SK-N-SH treated with all-trans-retinoic acid at 6 μM for 48 hours (cell line): ENCODE data around the gene SF3B5.

ENCODE experiments used
- ATAC-seq: fragments of 200-7000 bp; cut with Tn5 transposase; 3 replicates; pipeline ENCODE4 v1.9.1; 2020; ENCODE audit warnings: mild to moderate bottlenecking, moderate library complexity
- ARNTL ChIP-seq: fragments of 450-650 bp; formaldehyde crosslinking; IDR thresholded peaks from 2 replicates; pipeline ENCODE4 v1.5.0; 2020; ENCODE audit warnings: low read depth, mild to moderate bottlenecking, moderate library complexity, borderline replicate concordance
- BACH2 ChIP-seq: fragments of 250-450 bp; sonication (Bioruptor Pico); IDR thresholded peaks from 2 replicates; pipeline ENCODE4 v1.9.0; 2021; ENCODE audit warnings: mild to moderate bottlenecking, borderline replicate concordance
- CSDC2 ChIP-seq: fragments of 250-450 bp; sonication (Bioruptor Pico); IDR thresholded peaks from 2 replicates; pipeline ENCODE4 v1.5.0; 2020; ENCODE audit warnings: mild to moderate bottlenecking, moderate library complexity
- ESRRG ChIP-seq: fragments of 250-450 bp; sonication (Bioruptor Pico); IDR thresholded peaks from 2 replicates; pipeline ENCODE4 v1.6.1; 2021; ENCODE audit warnings: mild to moderate bottlenecking
- GLIS3 ChIP-seq: fragments of 250-450 bp; sonication (Bioruptor Pico); IDR thresholded peaks from 2 replicates; pipeline ENCODE4 v1.5.0; 2020; ENCODE audit warnings: mild to moderate bottlenecking, moderate library complexity
- ISL1 ChIP-seq: fragments of 250-450 bp; sonication (Bioruptor Pico); IDR thresholded peaks from 2 replicates; pipeline ENCODE4 v2.1.2; 2022; ENCODE audit warnings: mild to moderate bottlenecking, moderate library complexity
- OSR1 ChIP-seq: fragments of 250-450 bp; sonication (Bioruptor Pico); IDR thresholded peaks from 2 replicates; pipeline ENCODE4 v1.8.0; 2022; ENCODE audit warnings: moderate library complexity, mild to moderate bottlenecking, inconsistent platforms
- PPARA ChIP-seq: fragments of 250-450 bp; sonication (Bioruptor Pico); IDR thresholded peaks from 2 replicates; pipeline ENCODE4 v1.5.0; 2020; ENCODE audit warnings: mild to moderate bottlenecking, borderline replicate concordance
- RARB ChIP-seq: fragments of 250-450 bp; sonication (Bioruptor Pico); IDR thresholded peaks from 2 replicates; pipeline ENCODE4 v1.8.0; 2021; ENCODE audit warnings: mild to moderate bottlenecking, moderate library complexity
- SNAI2 ChIP-seq: fragments of 250-450 bp; sonication (Bioruptor Pico); IDR thresholded peaks from 2 replicates; pipeline ENCODE4 v1.5.0; 2020; ENCODE audit warnings: mild to moderate bottlenecking, moderate library complexity
- TCF4 ChIP-seq: fragments of 250-450 bp; sonication (Bioruptor Pico); IDR thresholded peaks from 2 replicates; pipeline ENCODE4 v1.8.0; 2021; ENCODE audit warnings: mild to moderate bottlenecking, moderate library complexity, borderline replicate concordance
- TOX ChIP-seq: fragments of 250-450 bp; sonication (Bioruptor Pico); IDR thresholded peaks from 2 replicates; pipeline ENCODE4 v1.8.0; 2021; ENCODE audit warnings: mild to moderate bottlenecking, moderate library complexity, borderline replicate concordance
- ZC3H10 ChIP-seq: fragments of 250-450 bp; sonication (Bioruptor Pico); IDR thresholded peaks from 2 replicates; pipeline ENCODE4 v1.5.1; 2021; ENCODE audit warnings: mild to moderate bottlenecking, moderate library complexity
- ZFP3 ChIP-seq: fragments of 250-450 bp; sonication (Bioruptor Pico); IDR thresholded peaks from 2 replicates; pipeline ENCODE4 v1.5.0; 2020; ENCODE audit warnings: mild to moderate bottlenecking, moderate library complexity
- ZFP30 ChIP-seq: fragments of 450-650 bp; formaldehyde crosslinking; IDR thresholded peaks from 2 replicates; pipeline ENCODE4 v1.5.0; 2022; ENCODE audit warnings: mild to moderate bottlenecking, moderate library complexity
- ZNF565 ChIP-seq: fragments of 450-650 bp; formaldehyde crosslinking; conservative IDR thresholded peaks from 2 replicates; pipeline ENCODE4 v1.5.0; 2020; ENCODE audit warnings: low read depth, mild to moderate bottlenecking, moderate library complexity
- ZNF70 ChIP-seq: fragments of 450-650 bp; formaldehyde crosslinking; IDR thresholded peaks from 2 replicates; pipeline ENCODE4 v1.5.0; 2020; ENCODE audit warnings: mild to moderate bottlenecking, moderate library complexity
- ZNF8 ChIP-seq: fragments of 450-650 bp; formaldehyde crosslinking; IDR thresholded peaks from 2 replicates; pipeline ENCODE4 v1.5.0; 2020; ENCODE audit warnings: mild to moderate bottlenecking, moderate library complexity
- TF ChIP-seq, protein P1 (sequence below): fragments of 250-450 bp; sonication (Bioruptor Pico); IDR thresholded peaks from 2 replicates; pipeline ENCODE4 v1.5.1; 2020; ENCODE audit warnings: low read depth, mild to moderate bottlenecking, moderate library complexity
- TF ChIP-seq, protein P2 (sequence below): fragments of 250-450 bp; sonication (Bioruptor Pico); IDR thresholded peaks from 2 replicates; pipeline ENCODE4 v1.5.1; 2021; ENCODE audit warnings: mild to moderate bottlenecking, moderate library complexity
- TF ChIP-seq, protein P3 (sequence below): fragments of 250-450 bp; sonication (Bioruptor Pico); IDR thresholded peaks from 2 replicates; pipeline ENCODE4 v1.8.0; 2021; ENCODE audit warnings: low read depth, mild to moderate bottlenecking, moderate library complexity, borderline replicate concordance
- TF ChIP-seq, protein P4 (sequence below): fragments of 250-450 bp; sonication (Bioruptor Pico); IDR thresholded peaks from 2 replicates; pipeline ENCODE4 v1.5.0; 2020; ENCODE audit warnings: mild to moderate bottlenecking, moderate library complexity
- TF ChIP-seq, protein P5 (sequence below): fragments of 250-450 bp; sonication (Bioruptor Pico); IDR thresholded peaks from 2 replicates; pipeline ENCODE4 v1.8.0; 2020; ENCODE audit warnings: mild to moderate bottlenecking, moderate library complexity, borderline replicate concordance

SF3B5 gene

DNA sequence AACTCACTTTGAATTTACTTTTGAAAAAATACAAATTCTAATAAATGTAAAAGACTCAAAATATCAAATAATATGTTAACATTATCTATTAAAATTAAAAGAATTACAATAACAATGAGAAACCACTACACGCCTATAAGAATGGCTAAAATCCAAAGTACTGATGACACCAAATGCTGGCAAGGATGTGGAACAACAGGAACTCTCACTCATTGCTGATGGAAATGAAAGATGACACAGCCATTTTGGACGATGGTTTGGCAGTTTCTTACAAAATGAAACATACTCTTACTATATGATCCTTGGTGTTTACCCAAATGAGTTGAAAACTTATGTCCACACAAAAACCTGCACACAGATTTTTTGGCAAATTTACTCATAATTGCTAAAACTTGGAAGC, 39.4 kb upstream of the SF3B5 start:
- TF ChIP-seq, protein P1, sequence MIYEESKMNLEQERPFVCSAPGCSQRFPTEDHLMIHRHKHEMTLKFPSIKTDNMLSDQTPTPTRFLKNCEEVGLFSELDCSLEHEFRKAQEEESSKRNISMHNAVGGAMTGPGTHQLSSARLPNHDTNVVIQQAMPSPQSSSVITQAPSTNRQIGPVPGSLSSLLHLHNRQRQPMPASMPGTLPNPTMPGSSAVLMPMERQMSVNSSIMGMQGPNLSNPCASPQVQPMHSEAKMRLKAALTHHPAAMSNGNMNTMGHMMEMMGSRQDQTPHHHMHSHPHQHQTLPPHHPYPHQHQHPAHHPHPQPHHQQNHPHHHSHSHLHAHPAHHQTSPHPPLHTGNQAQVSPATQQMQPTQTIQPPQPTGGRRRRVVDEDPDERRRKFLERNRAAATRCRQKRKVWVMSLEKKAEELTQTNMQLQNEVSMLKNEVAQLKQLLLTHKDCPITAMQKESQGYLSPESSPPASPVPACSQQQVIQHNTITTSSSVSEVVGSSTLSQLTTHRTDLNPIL (CRISPR knock-in tag) = no peak
- TF ChIP-seq ZFP30 (CRISPR knock-in tag) (no peak), TCF4 (no peak), ZFP3 (CRISPR knock-in tag) (no peak), ARNTL (CRISPR knock-in tag) (no peak), ZNF70 (CRISPR knock-in tag) (no peak), RARB (CRISPR knock-in tag) (no peak), ZNF565 (no peak), PPARA (no peak), ZC3H10 (CRISPR knock-in tag) (no peak), TOX (no peak), BACH2 (CRISPR knock-in tag) (no peak), CSDC2 (CRISPR knock-in tag) (no peak), ZNF8 (CRISPR knock-in tag) (no peak), ESRRG (CRISPR knock-in tag) (no peak), OSR1 (CRISPR knock-in tag) (no peak)
- TF ChIP-seq, protein P2, sequence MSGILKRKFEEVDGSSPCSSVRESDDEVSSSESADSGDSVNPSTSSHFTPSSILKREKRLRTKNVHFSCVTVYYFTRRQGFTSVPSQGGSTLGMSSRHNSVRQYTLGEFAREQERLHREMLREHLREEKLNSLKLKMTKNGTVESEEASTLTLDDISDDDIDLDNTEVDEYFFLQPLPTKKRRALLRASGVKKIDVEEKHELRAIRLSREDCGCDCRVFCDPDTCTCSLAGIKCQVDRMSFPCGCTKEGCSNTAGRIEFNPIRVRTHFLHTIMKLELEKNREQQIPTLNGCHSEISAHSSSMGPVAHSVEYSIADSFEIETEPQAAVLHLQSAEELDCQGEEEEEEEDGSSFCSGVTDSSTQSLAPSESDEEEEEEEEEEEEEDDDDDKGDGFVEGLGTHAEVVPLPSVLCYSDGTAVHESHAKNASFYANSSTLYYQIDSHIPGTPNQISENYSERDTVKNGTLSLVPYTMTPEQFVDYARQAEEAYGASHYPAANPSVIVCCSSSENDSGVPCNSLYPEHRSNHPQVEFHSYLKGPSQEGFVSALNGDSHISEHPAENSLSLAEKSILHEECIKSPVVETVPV (CRISPR knock-in tag) = no peak
- TF ChIP-seq, protein P3, sequence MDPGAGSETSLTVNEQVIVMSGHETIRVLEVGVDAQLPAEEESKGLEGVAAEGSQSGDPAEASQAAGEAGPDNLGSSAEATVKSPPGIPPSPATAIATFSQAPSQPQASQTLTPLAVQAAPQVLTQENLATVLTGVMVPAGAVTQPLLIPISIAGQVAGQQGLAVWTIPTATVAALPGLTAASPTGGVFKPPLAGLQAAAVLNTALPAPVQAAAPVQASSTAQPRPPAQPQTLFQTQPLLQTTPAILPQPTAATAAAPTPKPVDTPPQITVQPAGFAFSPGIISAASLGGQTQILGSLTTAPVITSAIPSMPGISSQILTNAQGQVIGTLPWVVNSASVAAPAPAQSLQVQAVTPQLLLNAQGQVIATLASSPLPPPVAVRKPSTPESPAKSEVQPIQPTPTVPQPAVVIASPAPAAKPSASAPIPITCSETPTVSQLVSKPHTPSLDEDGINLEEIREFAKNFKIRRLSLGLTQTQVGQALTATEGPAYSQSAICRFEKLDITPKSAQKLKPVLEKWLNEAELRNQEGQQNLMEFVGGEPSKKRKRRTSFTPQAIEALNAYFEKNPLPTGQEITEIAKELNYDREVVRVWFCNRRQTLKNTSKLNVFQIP (CRISPR knock-in tag) = no peak
- TF ChIP-seq, protein P4, sequence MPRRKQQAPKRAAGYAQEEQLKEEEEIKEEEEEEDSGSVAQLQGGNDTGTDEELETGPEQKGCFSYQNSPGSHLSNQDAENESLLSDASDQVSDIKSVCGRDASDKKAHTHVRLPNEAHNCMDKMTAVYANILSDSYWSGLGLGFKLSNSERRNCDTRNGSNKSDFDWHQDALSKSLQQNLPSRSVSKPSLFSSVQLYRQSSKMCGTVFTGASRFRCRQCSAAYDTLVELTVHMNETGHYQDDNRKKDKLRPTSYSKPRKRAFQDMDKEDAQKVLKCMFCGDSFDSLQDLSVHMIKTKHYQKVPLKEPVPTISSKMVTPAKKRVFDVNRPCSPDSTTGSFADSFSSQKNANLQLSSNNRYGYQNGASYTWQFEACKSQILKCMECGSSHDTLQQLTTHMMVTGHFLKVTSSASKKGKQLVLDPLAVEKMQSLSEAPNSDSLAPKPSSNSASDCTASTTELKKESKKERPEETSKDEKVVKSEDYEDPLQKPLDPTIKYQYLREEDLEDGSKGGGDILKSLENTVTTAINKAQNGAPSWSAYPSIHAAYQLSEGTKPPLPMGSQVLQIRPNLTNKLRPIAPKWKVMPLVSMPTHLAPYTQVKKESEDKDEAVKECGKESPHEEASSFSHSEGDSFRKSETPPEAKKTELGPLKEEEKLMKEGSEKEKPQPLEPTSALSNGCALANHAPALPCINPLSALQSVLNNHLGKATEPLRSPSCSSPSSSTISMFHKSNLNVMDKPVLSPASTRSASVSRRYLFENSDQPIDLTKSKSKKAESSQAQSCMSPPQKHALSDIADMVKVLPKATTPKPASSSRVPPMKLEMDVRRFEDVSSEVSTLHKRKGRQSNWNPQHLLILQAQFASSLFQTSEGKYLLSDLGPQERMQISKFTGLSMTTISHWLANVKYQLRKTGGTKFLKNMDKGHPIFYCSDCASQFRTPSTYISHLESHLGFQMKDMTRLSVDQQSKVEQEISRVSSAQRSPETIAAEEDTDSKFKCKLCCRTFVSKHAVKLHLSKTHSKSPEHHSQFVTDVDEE (CRISPR knock-in tag) = no peak
- ATAC-seq = no peak

DNA sequence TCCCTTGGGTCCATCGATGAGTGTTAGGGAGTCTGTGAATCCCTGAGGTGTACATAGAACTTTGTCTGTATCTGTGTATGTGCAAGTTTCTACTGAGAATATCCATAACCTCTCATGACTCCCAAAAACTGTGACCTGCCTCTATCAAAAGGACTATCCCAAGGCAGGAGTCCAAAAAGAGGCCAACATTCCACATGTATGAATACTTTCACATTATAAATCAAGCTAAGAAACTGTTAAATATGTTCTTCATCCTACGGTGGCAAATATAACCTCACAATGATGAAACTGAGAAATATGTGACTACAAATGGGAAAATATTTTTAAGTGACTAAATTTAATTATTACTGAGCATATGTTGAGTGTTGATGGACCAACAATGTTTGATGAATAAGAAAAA, 38.8 kb upstream of the SF3B5 start:
- TF ChIP-seq SNAI2 (CRISPR knock-in tag) = no peak
- no peak for TF ChIP-seq ARNTL (CRISPR knock-in tag)
- no peak for TF ChIP-seq ZNF8 (CRISPR knock-in tag)
- no peak for TF ChIP-seq TCF4
- TF ChIP-seq, protein P4 (CRISPR knock-in tag) = no peak
- no peak for TF ChIP-seq PPARA
- TF ChIP-seq, protein P1 (CRISPR knock-in tag) = no peak
- TF ChIP-seq GLIS3 (CRISPR knock-in tag) = no peak
- TF ChIP-seq, protein P5, sequence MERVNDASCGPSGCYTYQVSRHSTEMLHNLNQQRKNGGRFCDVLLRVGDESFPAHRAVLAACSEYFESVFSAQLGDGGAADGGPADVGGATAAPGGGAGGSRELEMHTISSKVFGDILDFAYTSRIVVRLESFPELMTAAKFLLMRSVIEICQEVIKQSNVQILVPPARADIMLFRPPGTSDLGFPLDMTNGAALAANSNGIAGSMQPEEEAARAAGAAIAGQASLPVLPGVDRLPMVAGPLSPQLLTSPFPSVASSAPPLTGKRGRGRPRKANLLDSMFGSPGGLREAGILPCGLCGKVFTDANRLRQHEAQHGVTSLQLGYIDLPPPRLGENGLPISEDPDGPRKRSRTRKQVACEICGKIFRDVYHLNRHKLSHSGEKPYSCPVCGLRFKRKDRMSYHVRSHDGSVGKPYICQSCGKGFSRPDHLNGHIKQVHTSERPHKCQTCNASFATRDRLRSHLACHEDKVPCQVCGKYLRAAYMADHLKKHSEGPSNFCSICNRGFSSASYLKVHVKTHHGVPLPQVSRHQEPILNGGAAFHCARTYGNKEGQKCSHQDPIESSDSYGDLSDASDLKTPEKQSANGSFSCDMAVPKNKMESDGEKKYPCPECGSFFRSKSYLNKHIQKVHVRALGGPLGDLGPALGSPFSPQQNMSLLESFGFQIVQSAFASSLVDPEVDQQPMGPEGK (CRISPR knock-in tag) = no peak
- no peak for TF ChIP-seq OSR1 (CRISPR knock-in tag)
- TF ChIP-seq ESRRG (CRISPR knock-in tag) = no peak
- no peak for TF ChIP-seq ZFP30 (CRISPR knock-in tag)
- TF ChIP-seq ZFP3 (CRISPR knock-in tag) = no peak
- no peak for TF ChIP-seq ZNF70 (CRISPR knock-in tag)
- no peak for TF ChIP-seq ISL1
- TF ChIP-seq TOX = no peak
- no peak for ATAC-seq
